Loucy (cell line): ENCODE measurements around the gene DYNC1LI1.

Experiments
- CTCF ChIP-seq: fragments of 200-600 bp; sonication (generic); conservative IDR thresholded peaks from 2 replicates; pipeline ENCODE4 v1.5.1; 2014; ENCODE audit warnings: mild to moderate bottlenecking, antibody characterized with exemption, low read length
- EZH2phosphoT487 ChIP-seq: fragments of 200-600 bp; IDR thresholded peaks from 2 replicates; pipeline ENCODE4 v1.6.1; 2018; ENCODE audit warnings: antibody characterized with exemption, mild to moderate bottlenecking, moderate library complexity, borderline replicate concordance

DNA sequence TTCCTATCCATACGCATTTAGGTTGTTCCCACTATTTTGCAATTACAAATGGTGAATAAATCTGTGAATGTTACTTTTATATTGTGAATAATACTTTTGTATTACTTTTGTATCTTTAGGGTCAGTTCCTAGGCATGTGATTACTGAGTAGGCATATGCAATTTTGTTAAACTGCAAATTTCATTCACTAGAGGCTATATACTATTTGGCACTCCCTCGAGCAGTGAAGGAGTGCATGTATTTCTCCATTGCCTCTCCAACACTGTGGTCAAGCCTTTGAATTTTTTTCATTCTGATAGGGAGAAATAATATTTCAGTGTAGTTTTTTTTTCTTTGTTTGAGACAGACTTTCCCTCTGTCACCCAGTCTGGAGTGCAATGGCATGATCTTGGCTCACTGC, 59.7 kb downstream of the DYNC1LI1 start:
- TF ChIP-seq CTCF (no peak), EZH2phosphoT487 (no peak)
